SU-DHL-6 (cell line): ENCODE measurements around the gene FAAH2.

Experiments used
- H2AFZ ChIP-seq: fragments of 200-600 bp; sonication (generic); 2 replicates; pipeline ENCODE4 v1.6.1; 2014; ENCODE audit warnings: low read depth, mild to moderate bottlenecking, moderate library complexity, mixed read lengths, antibody characterized with exemption, low read length; ENCODE audit not compliant: severe bottlenecking
- H3F3A ChIP-seq: fragments of 200-600 bp; shearing (Covaris generic); 2 replicates; pipeline ENCODE4 v1.6.0; 2016; ENCODE audit warnings: antibody characterized with exemption, mild to moderate bottlenecking; ENCODE audit not compliant: insufficient read depth
- H3K27ac ChIP-seq: fragments of 200-600 bp; sonication (generic); 2 replicates; pipeline ENCODE4 v1.5.1; 2016; ENCODE audit warnings: low read depth, mild to moderate bottlenecking, low read length, moderate library complexity, mixed read lengths
- H3K27me3 ChIP-seq: fragments of 200-600 bp; sonication (generic), shearing (Covaris generic); 2 replicates; pipeline ENCODE4 v1.6.0; 2014; ENCODE audit warnings: mild to moderate bottlenecking, low read length
- H3K36me3 ChIP-seq: fragments of 200-600 bp; sonication (generic); 2 replicates; pipeline ENCODE4 v1.6.1; 2014; ENCODE audit warnings: mild to moderate bottlenecking, low read length, mixed read lengths
- H3K4me2 ChIP-seq: fragments of 300-600, 200-600 bp; shearing (Covaris generic), sonication (generic); 2 replicates; pipeline ENCODE4 v1.6.0; 2014; ENCODE audit warnings: low read length, low read depth, mild to moderate bottlenecking; ENCODE audit not compliant: poor library complexity, severe bottlenecking
- H3K4me3 ChIP-seq: fragments of 200-600 bp; sonication (generic); 2 replicates; pipeline ENCODE4 v1.5.1; 2014; ENCODE audit warnings: antibody characterized with exemption, low read length, mild to moderate bottlenecking, mixed read lengths; ENCODE audit not compliant: insufficient read depth, poor library complexity, severe bottlenecking
- H3K79me2 ChIP-seq: fragments of 200-600 bp; sonication (generic); 2 replicates; pipeline ENCODE4 v1.6.1; 2014; ENCODE audit warnings: mild to moderate bottlenecking, low read length, moderate library complexity; ENCODE audit not compliant: insufficient read depth
- H3K9ac ChIP-seq: fragments of 200-600 bp; sonication (generic); 2 replicates; pipeline ENCODE4 v1.7.0; 2014; ENCODE audit warnings: mild to moderate bottlenecking, low read length
- H3K9me2 ChIP-seq: fragments of 200-600 bp; sonication (generic); replicated peaks from 2 replicates; pipeline ENCODE4 v1.6.1; 2014; ENCODE audit warnings: low read length; ENCODE audit not compliant: insufficient read depth
- H3K9me3 ChIP-seq: fragments of 200-600 bp; sonication (generic); 2 replicates; pipeline ENCODE4 v1.6.1; 2014; ENCODE audit warnings: low read length, mixed read lengths; ENCODE audit not compliant: insufficient read depth
- H4K20me1 ChIP-seq: fragments of 200-600 bp; sonication (generic); 2 replicates; pipeline ENCODE4 v1.6.1; 2014; ENCODE audit warnings: low read depth, mild to moderate bottlenecking, antibody characterized with exemption, low read length, moderate library complexity, mixed read lengths
- EZH2phosphoT487 ChIP-seq: fragments of 200-600 bp; sonication (generic), shearing (Covaris generic); conservative IDR thresholded peaks from 2 replicates; pipeline ENCODE4 v1.6.1; 2018; ENCODE audit warnings: mild to moderate bottlenecking, antibody characterized with exemption, low read length, moderate library complexity, mixed read lengths
- TF ChIP-seq, protein P1 (sequence below): fragments of 200-600 bp; sonication (generic); IDR thresholded peaks from one replicate; pipeline ENCODE4 v1.5.1; 2017; ENCODE audit warnings: antibody characterized with exemption, mild to moderate bottlenecking, low read length, moderate library complexity; ENCODE audit not compliant: insufficient read depth, poor library complexity, severe bottlenecking

The FAAH2 gene

GRCh38 chrX:57265126-57265525 is 21.4 kb upstream of the FAAH2 start:
- Histone ChIP-seq H3K27me3 (no peaks in the 10 kb centered on the region), H3K4me2 (no peak overlapping the region), H3F3A (no peaks in the 10 kb centered on the region), H4K20me1 (no peaks in the 10 kb centered on the region), H3K9me2 (no peaks in the 10 kb centered on the region), H3K79me2 (no peaks in the 10 kb centered on the region), H3K9me3 (no peaks in the 10 kb centered on the region), H3K36me3 (no peaks in the 10 kb centered on the region), H3K4me3 (no peak overlapping the region), H2AFZ (no peak overlapping the region), H3K27ac (no peak overlapping the region), H3K9ac (no peak overlapping the region)
- TF ChIP-seq EZH2phosphoT487, result no peak
- TF ChIP-seq, protein P1, sequence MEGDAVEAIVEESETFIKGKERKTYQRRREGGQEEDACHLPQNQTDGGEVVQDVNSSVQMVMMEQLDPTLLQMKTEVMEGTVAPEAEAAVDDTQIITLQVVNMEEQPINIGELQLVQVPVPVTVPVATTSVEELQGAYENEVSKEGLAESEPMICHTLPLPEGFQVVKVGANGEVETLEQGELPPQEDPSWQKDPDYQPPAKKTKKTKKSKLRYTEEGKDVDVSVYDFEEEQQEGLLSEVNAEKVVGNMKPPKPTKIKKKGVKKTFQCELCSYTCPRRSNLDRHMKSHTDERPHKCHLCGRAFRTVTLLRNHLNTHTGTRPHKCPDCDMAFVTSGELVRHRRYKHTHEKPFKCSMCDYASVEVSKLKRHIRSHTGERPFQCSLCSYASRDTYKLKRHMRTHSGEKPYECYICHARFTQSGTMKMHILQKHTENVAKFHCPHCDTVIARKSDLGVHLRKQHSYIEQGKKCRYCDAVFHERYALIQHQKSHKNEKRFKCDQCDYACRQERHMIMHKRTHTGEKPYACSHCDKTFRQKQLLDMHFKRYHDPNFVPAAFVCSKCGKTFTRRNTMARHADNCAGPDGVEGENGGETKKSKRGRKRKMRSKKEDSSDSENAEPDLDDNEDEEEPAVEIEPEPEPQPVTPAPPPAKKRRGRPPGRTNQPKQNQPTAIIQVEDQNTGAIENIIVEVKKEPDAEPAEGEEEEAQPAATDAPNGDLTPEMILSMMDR, result no peak

- Histone ChIP-seq H3K27ac (no peak overlapping the region), H3K36me3 (no peaks in the 10 kb centered on the region), H3K9me2 (no peaks in the 10 kb centered on the region), H3K9me3 (no peaks in the 10 kb centered on the region), H3K4me3 (no peak overlapping the region), H2AFZ (no peak overlapping the region), H3K27me3 (no peaks in the 10 kb centered on the region), H3K79me2 (no peaks in the 10 kb centered on the region), H4K20me1 (no peaks in the 10 kb centered on the region), H3K9ac (no peak overlapping the region), H3F3A (no peaks in the 10 kb centered on the region), H3K4me2 (no peak overlapping the region)
- no peak for TF ChIP-seq EZH2phosphoT487
- TF ChIP-seq, protein P1, result no peak
Observed at GRCh38 chrX:57266275-57266674, 20.2 kb upstream of the FAAH2 start.

DNA sequence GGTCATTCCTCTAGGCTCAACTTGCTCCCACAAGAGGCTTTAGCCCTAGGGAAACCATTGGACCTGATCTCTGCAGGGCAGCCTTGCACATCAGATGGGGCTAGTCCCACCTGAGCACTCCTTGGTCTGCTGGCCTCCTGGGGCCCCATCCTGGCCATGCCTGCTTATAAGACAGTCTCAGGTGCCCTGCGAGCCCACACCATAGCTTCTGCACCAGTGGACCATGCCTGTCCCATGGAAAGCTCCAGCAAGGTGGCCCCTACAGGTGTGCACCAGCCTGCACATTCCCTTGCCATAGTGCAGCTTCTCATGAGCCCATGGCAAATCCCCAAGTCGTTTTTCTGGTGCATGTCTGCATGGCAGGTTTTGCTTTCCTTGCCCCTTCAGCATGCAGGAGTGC is 19.6 kb upstream of the FAAH2 start:
- Histone ChIP-seq H3K36me3 (no peaks in the 10 kb centered on the region), H3K9me3 (no peaks in the 10 kb centered on the region), H3K4me3 (no peak overlapping the region), H3K79me2 (no peaks in the 10 kb centered on the region), H4K20me1 (no peaks in the 10 kb centered on the region), H3K9me2 (no peaks in the 10 kb centered on the region), H3K27ac (no peak overlapping the region), H3F3A (no peaks in the 10 kb centered on the region), H3K9ac (no peak overlapping the region), H3K27me3 (no peaks in the 10 kb centered on the region), H2AFZ (no peak overlapping the region), H3K4me2 (no peak overlapping the region)
- TF ChIP-seq, protein P1, result no peak
- TF ChIP-seq EZH2phosphoT487, result no peak

GRCh38 chrX:57267308-57267707 is 19.2 kb upstream of the FAAH2 start:
- no peaks in the 10 kb centered on the region for H3K27me3 ChIP-seq
- H3F3A ChIP-seq, result no peaks in the 10 kb centered on the region
- H3K4me3 ChIP-seq, result no peak overlapping the region
- H3K9ac ChIP-seq, result no peak overlapping the region
- no peaks in the 10 kb centered on the region for H3K9me3 ChIP-seq
- no peaks in the 10 kb centered on the region for H3K79me2 ChIP-seq
- no peak for TF ChIP-seq EZH2phosphoT487
- TF ChIP-seq, protein P1, result no peak
- no peak overlapping the region for H3K4me2 ChIP-seq
- H3K36me3 ChIP-seq, result no peaks in the 10 kb centered on the region
- no peak overlapping the region for H2AFZ ChIP-seq
- no peak overlapping the region for H3K27ac ChIP-seq
- no peaks in the 10 kb centered on the region for H3K9me2 ChIP-seq
- H4K20me1 ChIP-seq, result no peaks in the 10 kb centered on the region
